Endothelial cell of umbilical vein (primary cell): ENCODE data around the gene FRMD4A. TPM values are rescaled to one million over a fixed set of nuclear protein-coding genes. Genes with fewer than 3 reads are reported as not detected.

Source experiments
- BruUV-seq: library from RNA; stranded (reverse); fragments of 400-500 nt; replicated peaks from 2 replicates; lab custom pipeline; 2021; lab: Mats Ljungman, UMichigan
- CTCF ChIA-PET: fragments of 300-600, 350-600 bp; sonication (Branson Sonifier 250); formaldehyde crosslinking; loops from one replicate; lab custom pipeline; 2021; ENCODE audit warnings: antibody characterized with exemption, inconsistent platforms; lab: Charles Lee
- POLR2A ChIA-PET: fragments of 300-600, 350-600 bp; sonication (Branson Sonifier 250); formaldehyde crosslinking; loops from one replicate; lab custom pipeline; 2021; ENCODE audit warnings: antibody characterized with exemption, inconsistent platforms; lab: Charles Lee
- DNase-seq: peaks from one replicate; pipeline ENCODE4 v3.0.0-alpha.2; 2011; ENCODE audit warnings: low read depth, low spot score
- FAIRE-seq: peaks from 2 replicates; lab custom pipeline; 2011; peaks lifted over from hg19 to GRCh38; lab: Jason Lieb, UNC
- H2AFZ ChIP-seq: 2 replicates; pipeline ENCODE4 v1.6.0; 2012; ENCODE audit warnings: low read depth, low read length, control low read depth, inconsistent platforms
- H3K27ac ChIP-seq: 2 replicates; pipeline ENCODE4 v1.5.1; 2011; ENCODE audit warnings: low read depth, mild to moderate bottlenecking, control low read depth, low read length, moderate library complexity; ENCODE audit not compliant: insufficient read depth
- H3K27me3 ChIP-seq, 2 experiments: 2 replicates each; pipeline versions ENCODE4 v1.6.0 to v1.6.1; 2011; ENCODE audit warnings: low read length in 2 of 2, mixed read lengths in 1 of 2; ENCODE audit not compliant: control insufficient read depth in 2 of 2, insufficient read depth in 2 of 2
- H3K36me3 ChIP-seq, 2 experiments: 2 replicates in 1 of 2; 3 replicates in 1 of 2; pipeline ENCODE4 v1.5.1; 2011; ENCODE audit warnings: low read length in 2 of 2, mild to moderate bottlenecking in 1 of 2, moderate library complexity in 1 of 2; ENCODE audit not compliant: control insufficient read depth in 2 of 2, insufficient read depth in 2 of 2; ENCODE audit errors: extremely low read depth in 1 of 2
- H3K4me1 ChIP-seq: 3 replicates; pipeline ENCODE4 v1.5.1; 2011; ENCODE audit warnings: mild to moderate bottlenecking, low read length; ENCODE audit not compliant: control insufficient read depth, insufficient read depth; ENCODE audit errors: extremely low read depth
- H3K4me2 ChIP-seq: 2 replicates; pipeline ENCODE4 v1.6.1; 2011; ENCODE audit warnings: low read length, control low read depth, mixed read lengths; ENCODE audit not compliant: insufficient read depth
- H3K4me3 ChIP-seq, 3 experiments: fragments of 200-600 bp in 1 of 3; sonication (generic), shearing (Covaris generic) in 1 of 3; replicated peaks in 1 of 3; 2 replicates each; pipeline ENCODE4 v1.5.1; 2011 to 2016; ENCODE audit warnings: control low read depth in 3 of 3, low read length in 3 of 3, mild to moderate bottlenecking in 2 of 3, inconsistent platforms in 1 of 3, low read depth in 1 of 3, moderate library complexity in 1 of 3; ENCODE audit not compliant: insufficient read depth in 1 of 3
- H3K79me2 ChIP-seq: 2 replicates; pipeline ENCODE4 v1.6.0; 2012; ENCODE audit warnings: low read length, inconsistent platforms; ENCODE audit not compliant: control insufficient read depth, insufficient read depth
- H3K9ac ChIP-seq: replicated peaks from 2 replicates; pipeline ENCODE3; 2011; ENCODE audit warnings: low read length, control low read depth; ENCODE audit not compliant: insufficient read depth; ENCODE audit errors: extremely low read depth
- H3K9me1 ChIP-seq: replicated peaks from 3 replicates; pipeline ENCODE4 v1.6.0; 2011; ENCODE audit warnings: mild to moderate bottlenecking, low read length; ENCODE audit not compliant: control insufficient read depth, insufficient read depth; ENCODE audit errors: extremely low read depth
- H3K9me3 ChIP-seq: replicated peaks from 2 replicates; pipeline ENCODE4 v1.5.1; 2012; ENCODE audit warnings: low read length, inconsistent platforms; ENCODE audit not compliant: control insufficient read depth, insufficient read depth
- H4K20me1 ChIP-seq: replicated peaks from 2 replicates; pipeline ENCODE3; 2011; ENCODE audit warnings: mild to moderate bottlenecking, low read length; ENCODE audit not compliant: control insufficient read depth, insufficient read depth; ENCODE audit errors: extremely low read depth
- EZH2 ChIP-seq: IDR thresholded peaks from 2 replicates; pipeline ENCODE4 v1.6.1; 2012; ENCODE audit warnings: borderline replicate concordance, low read depth, mild to moderate bottlenecking, moderate library complexity, low read length, inconsistent platforms; ENCODE audit not compliant: severe bottlenecking
- MYC ChIP-seq: IDR thresholded peaks from one replicate; pipeline ENCODE4 v1.6.1; 2011; ENCODE audit warnings: mild to moderate bottlenecking, low read depth, low read length
- POLR2A ChIP-seq: IDR thresholded peaks from 2 replicates; pipeline ENCODE4 v1.6.1; 2012; ENCODE audit warnings: low read depth, mild to moderate bottlenecking, control low read depth, low read length
- POLR2AphosphoS5 ChIP-seq: IDR thresholded peaks from 2 replicates; pipeline ENCODE4 v1.6.1; 2012; ENCODE audit warnings: low read depth, mild to moderate bottlenecking, control low read depth, low read length, moderate library complexity; ENCODE audit not compliant: insufficient read depth
- dilution Hi-C: fragments of 300-500 bp; cut with MboI; formaldehyde crosslinking; loops from one replicate; pipeline ENCODE4 v1.15.0; 2019; ENCODE audit warnings: low sequenced_read_pairs; ENCODE audit not compliant: extremely low pct_ligation_motif_present
- intact Hi-C: fragments of 100-400 bp; cut with micrococcal nuclease; formaldehyde crosslinking; loops from one replicate; pipeline ENCODE4 v1.10.0; 2022
- polyA plus RNA-seq, 4 experiments: library from polyadenylated mRNA; depleted of rRNA in 3 of 4; stranded (reverse) in 3 of 4; unstranded in 1 of 4; fragments of >200 nt; gene quantifications; 2 replicates each; pipeline versions ENCODE4 v1.2.1 to v1.2.3, GENCODE V29; 2011 to 2012; ENCODE audit warnings: missing spikeins in 1 of 4
- total RNA-seq: library from RNA; stranded (reverse); gene quantifications from 2 replicates; pipeline ENCODE4 v1.2.3, GENCODE V29; 2021
- TF ChIP-seq, protein P1 (sequence below), 2 donors: IDR thresholded peaks; 1 replicate in 1 of 2; 2 replicates in 1 of 2; pipeline ENCODE4 v1.5.1; 2011; ENCODE audit warnings: low read length in 2 of 2, mild to moderate bottlenecking in 2 of 2, moderate library complexity in 2 of 2, control low read depth in 1 of 2, inconsistent platforms in 1 of 2, low read depth in 1 of 2; ENCODE audit not compliant: insufficient read depth in 1 of 2; ENCODE audit errors: extremely low read depth in 1 of 2

The FRMD4A gene
- total and polyA plus RNA-seq, 2 donors (not counting 3 experiments of a cell fraction or from before 2014, with no cell fraction given), result 123 to 148 TPM

DNA sequence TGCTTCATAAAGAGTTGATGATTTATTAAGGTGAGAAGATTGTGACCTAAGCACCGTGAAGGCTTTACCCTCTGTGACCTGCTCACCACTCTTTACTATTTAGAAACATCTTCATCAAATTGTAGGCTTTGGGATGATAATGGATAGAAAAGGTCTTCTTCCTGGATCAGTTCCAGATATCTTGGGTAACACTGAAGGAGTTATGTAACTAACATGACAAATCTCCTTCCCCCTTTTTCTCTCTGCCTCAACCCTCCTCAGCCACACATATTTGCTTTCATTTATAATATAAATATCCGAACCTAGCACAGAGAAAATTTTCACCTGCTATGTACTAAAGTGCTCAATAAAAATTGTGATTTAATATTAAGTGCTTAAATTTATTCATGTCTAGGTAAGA is 151.5 kb downstream of the FRMD4A start:
- no peaks in the 10 kb centered on the region for H3K79me2 ChIP-seq
- no peaks in the 10 kb centered on the region for H3K9me3 ChIP-seq
- ChIA-PET POLR2A (no interaction called here), CTCF (no interaction called here)
- no peaks in the 10 kb centered on the region for H3K9me1 ChIP-seq
- FAIRE-seq, result no peak
- no TSS peak for BruUV-seq
- H2AFZ ChIP-seq, result no peak overlapping the region
- no peaks in the 10 kb centered on the region for H3K4me1 ChIP-seq
- TF ChIP-seq, protein P1, sequence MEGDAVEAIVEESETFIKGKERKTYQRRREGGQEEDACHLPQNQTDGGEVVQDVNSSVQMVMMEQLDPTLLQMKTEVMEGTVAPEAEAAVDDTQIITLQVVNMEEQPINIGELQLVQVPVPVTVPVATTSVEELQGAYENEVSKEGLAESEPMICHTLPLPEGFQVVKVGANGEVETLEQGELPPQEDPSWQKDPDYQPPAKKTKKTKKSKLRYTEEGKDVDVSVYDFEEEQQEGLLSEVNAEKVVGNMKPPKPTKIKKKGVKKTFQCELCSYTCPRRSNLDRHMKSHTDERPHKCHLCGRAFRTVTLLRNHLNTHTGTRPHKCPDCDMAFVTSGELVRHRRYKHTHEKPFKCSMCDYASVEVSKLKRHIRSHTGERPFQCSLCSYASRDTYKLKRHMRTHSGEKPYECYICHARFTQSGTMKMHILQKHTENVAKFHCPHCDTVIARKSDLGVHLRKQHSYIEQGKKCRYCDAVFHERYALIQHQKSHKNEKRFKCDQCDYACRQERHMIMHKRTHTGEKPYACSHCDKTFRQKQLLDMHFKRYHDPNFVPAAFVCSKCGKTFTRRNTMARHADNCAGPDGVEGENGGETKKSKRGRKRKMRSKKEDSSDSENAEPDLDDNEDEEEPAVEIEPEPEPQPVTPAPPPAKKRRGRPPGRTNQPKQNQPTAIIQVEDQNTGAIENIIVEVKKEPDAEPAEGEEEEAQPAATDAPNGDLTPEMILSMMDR (IDR thresholded peaks at IDR 0.05; ENCODE audit: extremely low read depth in 1 of 2, insufficient read depth in 1 of 2, low read depth in 1 of 2, low read length in 2 of 2), result no peak
- TF ChIP-seq POLR2A, result no peak
- no peak for TF ChIP-seq EZH2
- TF ChIP-seq POLR2AphosphoS5, result no peak
- no peak for TF ChIP-seq MYC
- no peak for DNase-seq
- intact Hi-C loops, result no loop called here
- no peak overlapping the region for H3K4me3 ChIP-seq
- no peak overlapping the region for H3K4me2 ChIP-seq
- H3K9ac ChIP-seq, result no peak overlapping the region
- H3K27ac ChIP-seq, result no peak overlapping the region
- dilution Hi-C loops, result no loop called here
- no peaks in the 10 kb centered on the region for H3K36me3 ChIP-seq
- H3K27me3 ChIP-seq, result peaks cover 45 to 87% of the 10 kb centered on the region in 2 experiments
- H4K20me1 ChIP-seq, result no peaks in the 10 kb centered on the region
